Measurements from ENCODE around the gene TMEM44. TPM values are rescaled to one million over a fixed set of nuclear protein-coding genes. Genes with fewer than 3 reads are reported as not detected.

The TMEM44 gene
- total and polyA plus RNA-seq, 2 of the 4 experiments (the other 2 are of a cell fraction): 9.7 to 24.2 TPM

DNA sequence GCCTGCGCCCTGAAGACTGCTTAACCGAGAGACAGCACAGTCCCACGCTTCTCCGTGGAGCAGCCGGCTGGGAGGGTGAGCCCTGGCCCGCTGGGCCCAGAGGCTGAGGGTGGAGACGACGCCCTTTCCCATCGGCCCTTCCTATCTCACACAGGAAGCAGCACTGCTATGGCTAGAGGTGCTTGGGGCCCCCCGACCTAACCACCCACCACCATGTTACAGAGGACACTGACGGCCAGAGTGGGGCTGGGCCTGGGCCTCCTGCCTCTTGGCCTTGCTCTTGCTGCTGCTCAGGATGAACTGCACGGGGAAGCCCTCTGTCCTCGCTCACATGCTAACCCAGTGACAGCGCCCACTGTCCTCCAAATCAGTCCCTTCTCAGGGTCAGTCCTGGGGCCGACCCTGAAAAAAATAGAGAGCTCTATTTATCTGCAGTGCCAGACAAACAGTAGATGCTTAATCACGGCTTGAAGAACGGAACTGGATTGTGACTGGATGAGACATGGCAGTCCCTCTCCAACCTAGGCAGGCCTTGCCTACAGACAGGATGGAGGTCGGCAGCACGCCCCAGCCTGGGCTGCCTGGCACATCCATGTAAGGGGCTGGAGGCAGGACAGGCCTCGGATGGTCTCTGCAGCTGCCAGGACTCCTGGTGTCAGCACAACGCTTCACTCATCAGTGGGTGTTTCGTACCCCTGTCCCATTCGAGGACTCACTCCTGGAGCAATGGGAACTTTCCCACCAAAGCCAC, 14.2 kb downstream of the TMEM44 start (continued):
- no peak for TF ChIP-seq MAZ (IDR thresholded peaks at IDR 0.05; ENCODE audit: borderline replicate concordance, low read depth, low read length)

DNA sequence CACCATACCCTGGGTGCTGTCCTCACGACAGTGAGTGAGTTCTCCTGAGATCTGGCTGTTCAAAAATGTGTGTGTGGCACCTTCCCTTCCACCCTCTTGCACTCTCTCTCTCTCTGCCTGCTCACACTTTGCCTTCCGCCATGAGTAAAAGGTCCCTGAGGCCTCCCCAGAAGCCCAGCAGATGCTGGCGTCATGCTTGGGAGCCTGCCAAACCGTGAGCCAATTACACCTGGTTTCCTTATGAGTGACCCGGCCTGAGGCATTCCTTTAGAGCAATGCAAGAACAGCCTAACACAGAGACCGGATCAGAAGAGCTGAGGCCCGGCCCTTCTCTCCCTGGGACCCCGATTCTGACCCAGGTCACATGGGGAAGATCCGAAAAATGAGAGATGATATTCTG, 15.4 kb downstream of the TMEM44 start:
- Histone ChIP-seq H3K79me1 (ENCODE audit: low read depth in 1 of 2, low read length in 2 of 2) (peaks cover 0 to 3% of the 10 kb centered on the region in 2 experiments; a peak in 1 of 4 replicates), H4K8ac (ENCODE audit: low read depth in 2 of 2, low read length in 2 of 2) (no peak overlapping the region), H4K20me1 (ENCODE audit: insufficient read depth, low read length) (no peaks in the 10 kb centered on the region), H3K27ac (ENCODE audit: insufficient read depth, low read length) (no peak overlapping the region), H3K14ac (replicated peaks; ENCODE audit: low read depth, low read length) (no peak overlapping the region), H2BK5ac (ENCODE audit: low read depth, low read length, poor library complexity, severe bottlenecking) (no peak overlapping the region), H3K4me2 (ENCODE audit: low read depth, low read length) (no peak overlapping the region), H3K23ac (ENCODE audit: low read depth, low read length) (no peak overlapping the region), H3K27me3 (ENCODE audit: control insufficient read depth, insufficient read depth, low read length) (no peaks in the 10 kb centered on the region), H3K4me1 (ENCODE audit: control insufficient read depth, insufficient read depth, low read length) (peaks cover 5% of the 10 kb centered on the region; the same call in 1 of the 2 replicates), H3K9ac (ENCODE audit: low read depth, low read length) (no peak overlapping the region), H3K4me3 (ENCODE audit: insufficient read depth, low read depth, low read length) (no peak overlapping the region), H2BK120ac (ENCODE audit: low read depth, low read length) (no peak overlapping the region), H3K9me3 (ENCODE audit: control insufficient read depth, insufficient read depth, low read length) (no peaks in the 10 kb centered on the region), H3K9me1 (ENCODE audit: insufficient read depth, low read length) (no peaks in the 10 kb centered on the region; the same call in 1 of the 2 replicates), H4K5ac (ENCODE audit: low read depth, low read length) (no peak overlapping the region), H2AFZ (replicated peaks; ENCODE audit: low read length, poor library complexity) (no peak overlapping the region), H2AK5ac (ENCODE audit: low read depth, low read length) (no peak overlapping the region), H2BK20ac (ENCODE audit: low read depth, low read length) (no peak overlapping the region), H3K18ac (ENCODE audit: low read depth, low read length) (no peak overlapping the region), H3K56ac (ENCODE audit: extremely low read depth, insufficient read depth, low read length) (no peak overlapping the region), H3K36me3 (ENCODE audit: control insufficient read depth, insufficient read depth, low read length) (peaks cover 29% of the 10 kb centered on the region), H4K91ac (ENCODE audit: insufficient read depth, low read depth, low read length) (no peak overlapping the region), H2BK15ac (ENCODE audit: low read depth, low read length) (no peak overlapping the region), H2AK9ac (replicated peaks; ENCODE audit: low read depth, low read length, poor library complexity) (no peak overlapping the region), H3K4ac (ENCODE audit: low read depth, low read length) (no peak overlapping the region)
- ChIA-PET CTCF (no interaction called here), POLR2A (ENCODE audit: unreplicated experiment) (no interaction called here)
- WGBS, 2 experiments (ENCODE audit: extremely low coverage in 2 of 2, insufficient read length in 1 of 2): 100% methylated on average over 3 of the region's 9 CpGs; no CpG with 5 or more reads in 1 of the 2 experiments
- ATAC-seq (ENCODE audit: low read depth) (no peak), DNase-seq (peak; percentile 53)
- dilution Hi-C loops (cut with HindIII; ENCODE audit: low sequenced_read_pairs, unreplicated experiment) (no loop called here), intact Hi-C loops (cut with micrococcal nuclease) (no loop called here), in situ Hi-C loops (cut with MboI; ENCODE audit: low sequenced_read_pairs) (no loop called here)
- BruUV-seq (replicated peaks): no TSS peak
- no peak for TF ChIP-seq RCOR1 (IDR thresholded peaks at IDR 0.05; ENCODE audit: insufficient replicate concordance, low read length)
- TF ChIP-seq CHD1 (IDR thresholded peaks at IDR 0.05; ENCODE audit: low read depth, low read length): no peak
- TF ChIP-seq, protein P1, sequence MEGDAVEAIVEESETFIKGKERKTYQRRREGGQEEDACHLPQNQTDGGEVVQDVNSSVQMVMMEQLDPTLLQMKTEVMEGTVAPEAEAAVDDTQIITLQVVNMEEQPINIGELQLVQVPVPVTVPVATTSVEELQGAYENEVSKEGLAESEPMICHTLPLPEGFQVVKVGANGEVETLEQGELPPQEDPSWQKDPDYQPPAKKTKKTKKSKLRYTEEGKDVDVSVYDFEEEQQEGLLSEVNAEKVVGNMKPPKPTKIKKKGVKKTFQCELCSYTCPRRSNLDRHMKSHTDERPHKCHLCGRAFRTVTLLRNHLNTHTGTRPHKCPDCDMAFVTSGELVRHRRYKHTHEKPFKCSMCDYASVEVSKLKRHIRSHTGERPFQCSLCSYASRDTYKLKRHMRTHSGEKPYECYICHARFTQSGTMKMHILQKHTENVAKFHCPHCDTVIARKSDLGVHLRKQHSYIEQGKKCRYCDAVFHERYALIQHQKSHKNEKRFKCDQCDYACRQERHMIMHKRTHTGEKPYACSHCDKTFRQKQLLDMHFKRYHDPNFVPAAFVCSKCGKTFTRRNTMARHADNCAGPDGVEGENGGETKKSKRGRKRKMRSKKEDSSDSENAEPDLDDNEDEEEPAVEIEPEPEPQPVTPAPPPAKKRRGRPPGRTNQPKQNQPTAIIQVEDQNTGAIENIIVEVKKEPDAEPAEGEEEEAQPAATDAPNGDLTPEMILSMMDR (conservative IDR thresholded peaks at IDR 0.05; ENCODE audit: low read depth, low read length): no peak
- no peak for TF ChIP-seq FOS (IDR thresholded peaks at IDR 0.05; ENCODE audit: low read depth, low read length)
- TF ChIP-seq SMC3 (IDR thresholded peaks at IDR 0.05; ENCODE audit: low read depth, low read length): no peak
- TF ChIP-seq, protein P2, sequence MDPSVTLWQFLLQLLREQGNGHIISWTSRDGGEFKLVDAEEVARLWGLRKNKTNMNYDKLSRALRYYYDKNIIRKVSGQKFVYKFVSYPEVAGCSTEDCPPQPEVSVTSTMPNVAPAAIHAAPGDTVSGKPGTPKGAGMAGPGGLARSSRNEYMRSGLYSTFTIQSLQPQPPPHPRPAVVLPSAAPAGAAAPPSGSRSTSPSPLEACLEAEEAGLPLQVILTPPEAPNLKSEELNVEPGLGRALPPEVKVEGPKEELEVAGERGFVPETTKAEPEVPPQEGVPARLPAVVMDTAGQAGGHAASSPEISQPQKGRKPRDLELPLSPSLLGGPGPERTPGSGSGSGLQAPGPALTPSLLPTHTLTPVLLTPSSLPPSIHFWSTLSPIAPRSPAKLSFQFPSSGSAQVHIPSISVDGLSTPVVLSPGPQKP (IDR thresholded peaks at IDR 0.05; ENCODE audit: borderline replicate concordance, low read depth, low read length): no peak
- no peak for TF ChIP-seq CEBPB (IDR thresholded peaks at IDR 0.05; ENCODE audit: low read depth, low read length)
- TF ChIP-seq MAFK (IDR thresholded peaks at IDR 0.05; ENCODE audit: low read depth, low read length): no peak
- no peak for TF ChIP-seq BHLHE40 (IDR thresholded peaks at IDR 0.05; ENCODE audit: low read depth, low read length)
- no peak for TF ChIP-seq MXI1 (IDR thresholded peaks at IDR 0.05; ENCODE audit: borderline replicate concordance, low read depth, low read length)
- no peak for TF ChIP-seq POLR2A (IDR thresholded peaks at IDR 0.05; ENCODE audit: low read depth, low read length)
- TF ChIP-seq RFX5 (IDR thresholded peaks at IDR 0.05; ENCODE audit: low read depth, low read length): no peak
- TF ChIP-seq NFE2L2 (IDR thresholded peaks at IDR 0.05; ENCODE audit: low read depth, low read length): no peak
- TF ChIP-seq MAZ (IDR thresholded peaks at IDR 0.05; ENCODE audit: borderline replicate concordance, low read depth, low read length): no peak
